ENCODE results near the gene SLAMF6.
"Not testable (repeated sequence)": the region's sequence is repeated elsewhere in the genome, so short reads cannot be mapped to it uniquely, and the experiment has no call there.

Gene SLAMF6

GRCh38 chr1:160491017-160491416 is 32.0 kb downstream of the SLAMF6 start:
- TF ChIP-seq CTCF (IDR thresholded peaks at IDR 0.05; ENCODE audit: low read depth, low read length, missing control alignments): no peak
- no peak overlapping the region for H3K4me3 ChIP-seq (ENCODE audit: low read depth, low read length)
- in situ Hi-C loops (cut with HindIII; ENCODE audit: low sequenced_read_pairs): no loop called here
- DNase-seq (ENCODE audit: low read depth): no peak

GRCh38 chr1:160489513-160490261 is 33.4 kb downstream of the SLAMF6 start:
- DNase-seq (ENCODE audit: low read depth): no peak
- TF ChIP-seq CTCF (IDR thresholded peaks at IDR 0.05; ENCODE audit: low read depth, low read length, missing control alignments): no peak
- in situ Hi-C loops (cut with HindIII; ENCODE audit: low sequenced_read_pairs): no loop called here
- no peak overlapping the region for H3K4me3 ChIP-seq (ENCODE audit: low read depth, low read length)

- H3K4me3 ChIP-seq (ENCODE audit: low read depth, low read length): no peak overlapping the region
- DNase-seq (ENCODE audit: low read depth): no peak
- in situ Hi-C loops (cut with HindIII; ENCODE audit: low sequenced_read_pairs): no loop called here
- no peak for TF ChIP-seq CTCF (IDR thresholded peaks at IDR 0.05; ENCODE audit: low read depth, low read length, missing control alignments)
Measured at GRCh38 chr1:160488347-160489058, 34.6 kb downstream of the SLAMF6 start.

- no peak overlapping the region for H3K4me3 ChIP-seq (ENCODE audit: low read depth, low read length)
- DNase-seq (ENCODE audit: low read depth): no peak
- no peak for TF ChIP-seq CTCF (IDR thresholded peaks at IDR 0.05; ENCODE audit: low read depth, low read length, missing control alignments)
- in situ Hi-C loops (cut with HindIII; ENCODE audit: low sequenced_read_pairs): no loop called here
Measured at GRCh38 chr1:160486453-160486852, 36.6 kb downstream of the SLAMF6 start.

GRCh38 chr1:160483505-160484185 is 39.4 kb downstream of the SLAMF6 start:
- in situ Hi-C loops (cut with HindIII; ENCODE audit: low sequenced_read_pairs): no loop called here
- no peak for DNase-seq (ENCODE audit: low read depth)
- no peak overlapping the region for H3K4me3 ChIP-seq (ENCODE audit: low read depth, low read length)
- TF ChIP-seq CTCF (IDR thresholded peaks at IDR 0.05; ENCODE audit: low read depth, low read length, missing control alignments): no peak

- H3K4me3 ChIP-seq (ENCODE audit: low read depth, low read length): no peak overlapping the region
- in situ Hi-C loops (cut with HindIII; ENCODE audit: low sequenced_read_pairs): no loop called here
- no peak for TF ChIP-seq CTCF (IDR thresholded peaks at IDR 0.05; ENCODE audit: low read depth, low read length, missing control alignments)
- DNase-seq (ENCODE audit: low read depth): no peak
Measured at GRCh38 chr1:160481979-160482596, 41.0 kb downstream of the SLAMF6 start.

GRCh38 chr1:160480781-160481180 is 42.3 kb downstream of the SLAMF6 start:
- H3K4me3 ChIP-seq (ENCODE audit: low read depth, low read length); DNase-seq (ENCODE audit: low read depth); in situ Hi-C loops (cut with HindIII; ENCODE audit: low sequenced_read_pairs): not testable (repeated sequence)

GRCh38 chr1:160479091-160479490 is 44.0 kb downstream of the SLAMF6 start:
- in situ Hi-C loops (cut with HindIII; ENCODE audit: low sequenced_read_pairs); H3K4me3 ChIP-seq (ENCODE audit: low read depth, low read length); DNase-seq (ENCODE audit: low read depth): not testable (repeated sequence)

Data from astrocyte of the cerebellum (primary cell).